ENCODE measurements around the gene SH3RF3. TPM values are rescaled to one million over a fixed set of nuclear protein-coding genes. Genes with fewer than 3 reads are reported as not detected.

SH3RF3 gene
- total RNA-seq, 1 experiment from 2014 or later = not detected

GRCh38 chr2:109433926-109434325 is 304.9 kb downstream of the SH3RF3 start:
- Histone ChIP-seq H3K36me3 (ENCODE audit: control insufficient read depth in 1 of 2, insufficient read depth in 2 of 2, low read length in 2 of 2) (no peaks in the 10 kb centered on the region), H3K9ac (ENCODE audit: low read length) (no peak overlapping the region), H3K27me3 (ENCODE audit: insufficient read depth, low read length) (no peaks in the 10 kb centered on the region), H3K27ac (ENCODE audit: low read depth, low read length) (no peak overlapping the region), H3K79me2 (ENCODE audit: insufficient read depth, low read length) (no peaks in the 10 kb centered on the region), H3K4me2 (ENCODE audit: low read length) (no peak overlapping the region), H2AFZ (ENCODE audit: low read depth, low read length, poor library complexity, severe bottlenecking) (no peak overlapping the region), H3K9me2 (ENCODE audit: insufficient read depth) (no peaks in the 10 kb centered on the region), H3K4me3 (replicated peaks in 1 of 2; ENCODE audit: low read depth in 1 of 2, low read length in 2 of 2) (no peak overlapping the region), H3K4me1 (ENCODE audit: control insufficient read depth in 1 of 2, insufficient read depth in 2 of 2, low read length in 2 of 2) (peaks cover 0 to 5% of the 10 kb centered on the region in 2 experiments; a peak in 1 of 4 replicates), H3K9me3 (ENCODE audit: control insufficient read depth in 1 of 2, insufficient read depth in 1 of 2, low read depth in 1 of 2, low read length in 2 of 2) (no peaks in the 10 kb centered on the region), H4K20me1 (ENCODE audit: insufficient read depth) (no peaks in the 10 kb centered on the region)
- ATAC-seq (no peak), DNase-seq (ENCODE audit: low read depth, low spot score) (no peak)
- intact Hi-C loops (cut with micrococcal nuclease) = no loop called here
- RAD21 ChIA-PET (ENCODE audit: low non-redundant PET in 1 of 2, low total read pairs in 2 of 2, uncharacterized antibody in 2 of 2, unreplicated experiment in 2 of 2) = no interaction called here
- CTCF ChIA-PET = no interaction called here
- BruUV-seq (replicated peaks) = no TSS peak
- POLR2A ChIA-PET = no interaction called here
- TF ChIP-seq ATF3 (IDR thresholded peaks at IDR 0.05) (no peak), SP1 (IDR thresholded peaks at IDR 0.05; ENCODE audit: low read depth) (no peak), POLR2AphosphoS5 (IDR thresholded peaks at IDR 0.05; ENCODE audit: low read depth, low read length) (no peak), YY1 (IDR thresholded peaks at IDR 0.05; ENCODE audit: extremely low read depth, insufficient replicate concordance, low read depth, low read length) (no peak), EGR1 (IDR thresholded peaks at IDR 0.05; ENCODE audit: low read depth) (no peak), CBX3 (IDR thresholded peaks at IDR 0.05; ENCODE audit: low read depth) (no peak), FOSL1 (IDR thresholded peaks at IDR 0.05; ENCODE audit: low read depth) (no peak), RAD21 (IDR thresholded peaks at IDR 0.05; ENCODE audit: low read depth) (no peak), EZH2 (IDR thresholded peaks at IDR 0.05) (no peak), ZNF274 (IDR thresholded peaks at IDR 0.05; ENCODE audit: low read depth, low read length) (no peak), SRF (IDR thresholded peaks at IDR 0.05; ENCODE audit: low read depth) (no peak), MAX (IDR thresholded peaks at IDR 0.05) (no peak), POLR2A (IDR thresholded peaks at IDR 0.05; ENCODE audit: borderline replicate concordance, extremely low read depth, insufficient read depth, insufficient read length) (no peak), EZH2phosphoT487 (IDR thresholded peaks at IDR 0.05; ENCODE audit: borderline replicate concordance) (no peak)

Data from HCT116 (cell line).